Measurements from ENCODE around the gene VTA1.
"Not testable (repeated sequence)": the region's sequence is repeated elsewhere in the genome, so short reads cannot be mapped to it uniquely, and the experiment has no call there.

VTA1 gene, protein sequence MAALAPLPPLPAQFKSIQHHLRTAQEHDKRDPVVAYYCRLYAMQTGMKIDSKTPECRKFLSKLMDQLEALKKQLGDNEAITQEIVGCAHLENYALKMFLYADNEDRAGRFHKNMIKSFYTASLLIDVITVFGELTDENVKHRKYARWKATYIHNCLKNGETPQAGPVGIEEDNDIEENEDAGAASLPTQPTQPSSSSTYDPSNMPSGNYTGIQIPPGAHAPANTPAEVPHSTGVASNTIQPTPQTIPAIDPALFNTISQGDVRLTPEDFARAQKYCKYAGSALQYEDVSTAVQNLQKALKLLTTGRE

DNA sequence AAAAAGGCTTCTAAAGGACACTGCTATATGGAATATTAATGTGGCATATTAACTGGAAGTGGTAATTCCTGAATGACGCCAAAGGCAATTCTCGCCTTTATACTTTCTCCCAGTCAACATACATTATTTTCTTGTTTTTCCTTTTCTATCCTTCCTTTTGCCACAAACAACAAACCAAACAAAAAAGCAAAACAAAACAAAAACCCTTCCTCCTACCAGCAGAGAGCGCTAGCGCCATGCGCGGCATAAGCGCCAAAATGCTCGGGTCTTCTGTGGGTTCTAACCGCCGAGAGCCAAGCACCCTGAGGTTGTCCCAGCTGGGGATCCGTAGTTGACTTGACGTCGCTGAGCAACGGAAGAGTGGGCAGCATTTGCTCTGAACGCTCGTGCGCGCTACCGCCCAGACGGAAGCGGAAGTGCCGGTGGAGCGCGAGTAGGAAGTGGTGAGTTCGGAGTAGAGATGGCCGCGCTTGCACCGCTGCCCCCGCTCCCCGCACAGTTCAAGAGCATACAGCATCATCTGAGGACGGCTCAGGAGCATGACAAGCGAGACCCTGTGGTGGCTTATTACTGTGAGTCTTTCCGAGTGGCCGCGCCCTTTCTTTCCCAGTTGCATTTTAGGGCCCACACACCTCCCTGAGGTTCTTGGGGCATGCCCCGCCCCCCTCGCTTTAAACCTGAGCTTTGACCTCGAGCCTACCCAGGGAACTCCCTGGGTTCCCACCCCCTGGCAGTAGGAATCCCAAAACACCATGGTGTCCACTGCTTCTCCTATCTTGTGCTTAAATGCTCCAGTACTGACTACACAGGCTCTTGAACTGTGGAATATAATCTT is at the start of gene VTA1, which contains the start of gene NMBR:
TSS of gene VTA1 (plus strand) at position 436 of the 835 bp plus-strand sequence. CDS start at position 461, 25 bp downstream.
TSS of gene NMBR (minus strand) at position 295 of the 835 bp plus-strand sequence. CDS start 58,464 bp downstream, outside the sequence.
- peak; percentile 98 to 99 for DNase-seq

DNA sequence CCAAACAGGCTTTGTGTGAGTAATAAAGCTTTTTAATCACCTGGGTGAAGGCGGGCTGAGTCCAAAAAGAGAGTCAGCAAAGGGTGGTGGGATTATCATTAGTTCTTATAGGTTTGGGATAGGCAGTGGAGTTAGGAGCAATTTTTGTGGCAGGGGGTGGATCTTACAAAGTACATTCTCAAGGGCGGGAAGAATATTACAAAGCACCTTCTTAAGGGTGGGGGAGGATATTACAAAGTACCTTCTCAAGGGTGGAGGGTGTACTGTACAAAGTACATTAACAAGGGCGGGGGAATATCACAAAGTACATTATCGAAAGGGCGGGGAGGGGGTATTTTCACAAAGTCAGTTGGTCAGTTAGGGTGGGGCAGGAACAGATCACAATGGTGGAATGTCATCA is 42.2 kb upstream of the VTA1 start:
- DNase-seq: not testable (repeated sequence)

DNA sequence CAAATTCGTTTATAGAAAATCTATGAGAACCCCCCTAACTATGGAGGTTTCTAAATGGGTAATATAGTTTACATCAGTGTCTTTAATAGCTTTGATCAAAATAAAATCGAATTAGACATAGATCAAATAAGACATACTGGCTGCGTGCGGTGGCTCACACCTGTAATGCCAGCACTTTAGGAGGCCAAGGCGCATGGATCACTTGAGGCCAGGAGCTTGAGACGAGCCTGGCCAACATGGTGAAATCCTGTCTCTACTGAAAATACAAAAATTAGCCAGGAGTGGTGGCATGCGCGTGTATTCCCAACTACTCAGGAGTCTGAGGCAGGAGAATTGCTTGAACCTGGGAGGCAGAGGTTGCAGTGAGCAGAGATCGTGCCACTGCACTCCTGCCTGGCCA is 36.2 kb upstream of the VTA1 start:
- not testable (repeated sequence) for DNase-seq

DNA sequence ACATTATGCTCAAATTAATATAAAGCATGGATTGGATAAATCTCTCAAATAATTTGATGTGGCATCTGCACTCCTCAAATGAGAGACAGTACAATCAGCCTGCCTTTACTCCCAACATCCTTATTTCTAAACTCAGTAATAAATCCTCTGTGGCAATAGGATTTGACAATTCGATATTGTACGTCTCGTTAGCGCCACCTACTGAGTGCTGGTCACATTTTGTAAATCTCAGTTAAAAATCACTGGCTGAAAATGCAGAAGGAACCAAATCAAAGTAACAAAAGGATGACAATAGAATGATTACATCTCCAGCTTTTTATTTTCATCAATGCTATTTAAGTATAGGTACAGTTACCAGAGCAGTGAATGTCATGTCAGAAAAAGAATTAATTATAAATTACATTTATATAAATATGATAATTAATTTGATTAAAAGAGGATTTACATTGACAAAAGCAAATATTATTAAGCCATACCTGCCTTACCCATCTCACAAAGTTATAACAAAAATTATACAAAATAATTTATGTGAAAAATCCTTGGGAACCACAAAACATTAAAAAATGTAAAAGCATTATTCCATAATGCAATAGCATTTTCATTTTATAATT is 34.5 kb upstream of the VTA1 start:
- peak; percentile 42 to 68 for DNase-seq

DNA sequence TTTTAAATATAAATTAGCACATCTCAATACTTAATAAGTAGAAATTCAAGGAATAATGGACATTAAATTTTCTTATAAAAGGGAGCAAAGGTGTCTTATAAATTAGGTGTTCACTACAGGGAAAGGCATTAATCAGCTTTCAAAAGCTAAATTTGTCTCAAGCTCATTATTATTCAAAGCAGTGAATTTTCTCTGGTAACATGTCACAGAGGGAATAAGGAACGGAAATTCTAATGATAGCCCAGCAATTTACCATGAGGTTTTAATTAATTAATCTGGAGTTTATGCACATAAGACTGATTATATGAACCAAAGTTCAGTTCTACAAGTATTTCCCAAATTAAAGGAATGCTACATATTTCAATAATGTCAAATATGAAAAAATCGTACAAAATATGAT is 29.7 kb upstream of the VTA1 start:
- no peak for DNase-seq

DNA sequence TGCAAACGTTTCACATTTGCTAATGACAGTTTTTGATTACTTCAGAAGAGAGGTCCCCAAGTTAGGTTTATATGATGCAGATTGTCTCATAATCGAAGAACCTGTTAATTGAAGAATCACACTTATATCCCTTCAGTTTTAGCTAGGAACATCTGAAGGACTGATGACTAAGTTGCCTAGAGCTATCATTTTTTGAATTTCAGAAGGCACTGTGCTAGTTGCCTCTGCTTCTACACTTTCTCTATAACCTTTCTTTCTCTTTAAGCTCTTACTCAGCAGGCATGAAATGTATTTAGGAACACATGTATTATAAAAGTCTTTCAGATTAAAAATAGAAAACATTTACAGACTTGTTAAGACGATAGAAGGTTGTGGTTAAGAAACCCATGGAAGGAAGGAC is 28.7 kb upstream of the VTA1 start:
- DNase-seq: no peak

DNA sequence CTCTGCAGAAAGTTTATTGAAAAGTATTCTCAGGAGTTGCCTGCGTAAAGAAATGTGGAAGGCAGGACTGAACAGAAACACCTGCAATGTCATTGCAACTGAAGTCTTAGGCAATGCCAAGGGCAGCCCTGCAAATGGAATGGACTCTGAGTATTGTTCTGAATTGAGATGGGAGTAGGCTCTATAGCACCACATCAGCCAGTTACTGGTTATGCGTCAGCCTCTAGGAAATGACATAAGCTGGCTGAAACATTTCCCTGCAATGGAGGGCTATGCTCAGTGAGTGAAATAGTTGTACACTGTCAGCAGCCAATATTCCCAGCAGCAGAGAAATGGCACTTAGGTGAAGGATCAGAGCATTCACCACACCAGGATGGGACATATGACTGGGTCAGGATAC is 28.1 kb upstream of the VTA1 start:
- DNase-seq: no peak

DNA sequence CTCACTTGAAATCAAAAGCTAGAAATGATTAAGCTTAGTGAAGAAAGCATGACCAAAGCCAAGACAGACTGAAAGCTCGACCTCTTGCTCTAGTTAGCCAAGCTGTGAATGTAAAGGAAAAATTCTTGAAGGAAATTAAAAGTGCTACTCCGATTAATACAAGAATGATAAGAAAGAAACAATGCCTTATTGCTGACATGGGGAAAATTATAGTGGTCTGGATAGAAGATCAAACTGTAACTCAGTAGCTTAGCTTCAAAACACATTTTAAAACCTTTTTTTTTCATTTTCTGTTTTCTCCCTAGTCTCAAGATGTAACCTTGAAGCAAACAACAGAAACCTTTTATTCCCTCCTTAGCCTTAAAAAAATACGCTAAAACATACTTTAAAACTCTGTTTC is 25.7 kb upstream of the VTA1 start:
- DNase-seq: no peak

DNA sequence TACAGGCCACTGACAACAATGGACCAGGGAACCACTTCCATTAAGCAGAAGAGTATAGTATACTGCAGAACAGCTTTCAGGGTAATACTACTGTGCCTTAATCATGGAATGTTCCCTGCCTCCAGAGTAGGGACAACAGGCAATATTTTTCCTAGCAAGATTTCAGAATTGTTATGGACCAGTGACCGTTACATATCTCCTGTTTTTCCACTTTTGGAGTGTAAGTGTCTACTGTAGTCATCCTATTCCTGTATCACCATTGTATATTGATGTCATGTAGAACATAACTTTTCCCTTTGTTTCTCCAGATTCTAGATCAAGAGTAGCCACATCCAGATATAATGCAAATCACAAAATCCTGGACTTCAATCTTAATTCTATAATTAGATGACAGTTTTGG is 16.2 kb upstream of the VTA1 start:
- DNase-seq: no peak

DNA sequence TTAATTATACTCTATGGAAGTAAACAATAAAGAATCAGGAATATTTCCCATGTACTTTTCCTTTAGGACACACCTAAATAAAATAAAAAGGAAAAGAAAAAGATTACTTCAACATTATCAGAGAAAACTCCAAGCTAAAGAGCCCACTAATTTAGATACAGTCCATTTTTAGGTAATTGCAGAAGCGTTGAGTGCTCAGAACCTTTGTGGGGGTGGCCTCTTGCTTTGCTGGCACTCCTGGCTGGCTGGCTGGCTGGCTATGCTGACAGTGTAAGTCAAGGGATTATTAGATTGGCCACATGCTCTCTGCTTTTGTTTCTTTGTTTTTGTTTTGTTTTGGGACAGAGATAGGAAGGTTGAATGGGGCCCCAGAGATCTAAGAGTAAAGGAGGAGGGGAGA is 14.4 kb upstream of the VTA1 start, which contains the start of gene GJE1:
TSS of gene GJE1 (plus strand) at position 301 of the 400 bp plus-strand sequence. CDS start 234 bp downstream, outside the sequence.
- DNase-seq: no peak

DNA sequence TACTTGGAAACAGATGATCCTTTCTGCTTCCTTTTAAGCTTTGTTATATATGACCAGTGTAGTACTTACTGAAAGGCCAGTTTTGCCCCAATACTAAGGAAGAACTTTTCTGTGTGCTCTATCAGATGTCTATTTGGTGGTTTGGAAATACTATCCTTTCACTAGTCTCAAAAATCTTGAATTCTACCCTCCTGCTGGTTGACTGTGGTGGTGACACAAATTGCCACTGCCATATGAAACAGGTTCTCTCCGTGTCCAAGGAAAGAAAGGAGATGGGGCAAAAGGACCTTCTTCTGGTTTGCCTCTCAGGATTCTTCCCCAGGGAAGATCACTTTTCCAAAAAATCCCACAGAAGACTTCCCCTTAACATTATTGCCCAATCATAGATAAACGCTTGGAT is 8.2 kb upstream of the VTA1 start:
- DNase-seq: no peak

DNA sequence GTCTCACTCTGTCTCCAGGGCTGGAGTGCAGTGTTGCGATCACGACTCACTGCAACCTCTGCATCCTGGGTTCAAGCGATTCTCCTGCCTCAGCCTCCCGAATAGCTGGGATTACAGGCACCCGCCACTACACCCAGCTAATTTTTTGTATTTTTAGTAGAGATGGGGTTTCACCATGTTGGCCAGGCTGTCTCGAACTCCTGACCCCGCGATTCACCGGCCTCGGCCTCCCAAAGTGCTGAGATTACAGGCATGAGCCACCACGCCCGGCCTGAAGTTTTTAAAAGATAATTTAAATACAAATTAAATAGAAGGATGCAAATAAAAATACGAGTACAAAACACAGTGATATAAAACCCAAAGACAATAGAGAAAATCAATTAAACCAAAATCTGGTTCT is 5.5 kb upstream of the VTA1 start:
- not testable (repeated sequence) for DNase-seq

DNA sequence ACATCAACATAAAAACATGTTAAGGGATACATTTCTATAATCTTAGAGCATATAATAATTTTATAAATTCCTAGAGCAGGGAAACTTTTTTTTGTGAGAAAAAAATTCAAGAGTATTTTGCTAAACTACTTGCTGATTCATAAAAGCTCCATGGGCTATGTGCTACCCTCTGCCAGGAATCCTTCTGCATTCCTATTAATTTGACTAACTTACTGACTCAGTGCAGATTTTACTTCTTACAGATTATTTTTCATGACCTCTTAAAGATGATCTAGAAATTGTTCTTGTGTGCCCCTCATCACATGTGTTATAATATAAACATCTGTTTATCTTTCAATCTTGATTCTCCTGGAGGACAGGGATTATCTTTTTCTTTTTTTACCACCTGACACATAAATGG is 5.7 kb downstream of the VTA1 start:
- DNase-seq: no peak

DNA sequence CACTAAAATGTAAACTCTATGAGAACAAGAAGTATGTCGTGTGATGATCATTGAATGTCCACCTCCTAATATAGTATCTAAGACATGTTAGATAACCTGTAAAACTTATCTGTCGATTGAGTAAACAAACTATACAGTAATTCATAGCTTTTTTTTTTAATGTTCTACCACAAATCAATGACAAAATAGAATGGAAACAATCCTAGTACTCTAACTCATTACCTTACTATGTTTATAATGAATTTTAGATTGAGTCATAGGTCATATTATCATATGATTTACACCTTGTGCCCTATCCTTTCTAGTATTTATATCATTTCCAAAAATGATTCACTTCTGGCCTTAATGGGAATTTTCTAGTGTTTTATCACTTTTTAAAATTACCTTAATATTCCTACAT is 6.1 kb downstream of the VTA1 start:
- DNase-seq: no peak

DNA sequence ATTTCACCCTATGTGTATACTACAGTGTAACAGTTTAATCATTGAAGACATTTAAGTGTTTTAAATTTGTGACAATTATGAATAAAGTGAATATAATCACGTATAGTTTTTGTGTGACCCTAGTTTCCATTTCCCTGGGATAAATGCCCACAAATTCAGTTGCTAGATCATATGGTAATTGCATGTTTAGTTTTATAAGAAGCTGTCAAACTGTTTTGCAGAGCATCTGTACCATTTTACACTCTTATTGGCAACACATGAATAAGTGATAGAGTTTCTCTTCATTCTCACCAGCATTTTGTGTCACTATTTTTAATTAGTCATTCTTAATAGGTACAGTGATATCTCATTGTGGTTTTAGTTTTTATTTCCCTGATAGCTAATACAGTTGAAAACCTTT is 7.3 kb downstream of the VTA1 start:
- no peak for DNase-seq

DNA sequence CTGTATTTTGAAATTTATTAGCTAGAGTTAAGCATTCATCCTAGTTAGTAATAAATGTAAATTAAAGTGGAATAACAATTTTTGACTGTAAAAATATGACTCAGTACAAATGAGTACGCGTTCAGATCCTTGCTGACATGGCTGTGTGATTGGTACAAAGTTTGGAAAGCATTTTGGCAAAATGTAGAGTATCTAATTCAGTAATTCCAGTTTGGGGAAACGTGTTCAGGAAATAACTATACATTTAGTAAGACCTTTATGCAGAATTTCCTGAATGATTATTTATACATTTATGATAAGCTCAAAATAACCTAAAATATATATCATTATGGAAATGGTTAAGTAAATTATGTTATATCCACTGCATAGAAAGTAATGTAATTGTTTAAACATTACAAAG is 8.0 kb downstream of the VTA1 start:
- no peak for DNase-seq

DNA sequence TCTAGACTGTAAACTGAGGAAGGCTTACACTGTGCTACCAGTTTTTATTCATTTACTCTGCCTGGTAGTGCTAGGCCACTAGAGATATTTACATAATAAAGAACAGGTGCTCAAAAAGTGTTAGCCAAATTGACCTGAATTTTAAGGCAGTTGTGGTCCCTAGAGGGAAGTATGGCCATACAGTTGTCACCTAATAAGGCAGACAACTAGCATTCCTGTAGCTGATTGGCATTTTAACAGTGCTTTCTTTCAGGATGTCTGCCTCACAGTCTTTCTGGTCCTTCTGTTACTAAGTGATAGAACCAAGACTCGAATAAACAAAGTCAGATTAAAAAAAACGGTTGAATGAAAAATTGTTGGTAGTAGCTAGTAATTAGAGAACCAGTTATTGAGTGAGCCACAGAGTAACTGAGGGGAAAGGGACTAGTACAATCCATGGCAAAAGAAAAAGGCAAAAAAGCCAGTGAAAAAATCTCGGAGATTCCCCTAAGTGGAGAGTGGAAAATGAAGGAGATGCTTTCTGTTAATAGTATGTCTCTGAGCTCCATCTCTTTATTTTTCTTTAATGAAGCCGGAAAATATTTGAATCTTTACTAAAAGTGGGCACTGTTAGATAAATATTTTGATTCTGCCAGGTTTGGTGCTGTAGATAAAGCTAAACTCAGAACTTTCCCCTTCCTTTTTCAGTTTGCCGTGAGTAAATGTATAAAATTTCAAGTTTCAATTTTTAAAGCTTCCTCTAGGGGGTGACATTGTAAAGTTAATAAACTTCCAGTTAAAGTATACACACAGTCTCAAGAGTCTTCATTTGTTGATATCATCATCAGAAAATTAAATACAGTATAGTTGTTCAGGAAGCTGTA is 9.1 kb downstream of the VTA1 start:
- DNase-seq: no peak

DNA sequence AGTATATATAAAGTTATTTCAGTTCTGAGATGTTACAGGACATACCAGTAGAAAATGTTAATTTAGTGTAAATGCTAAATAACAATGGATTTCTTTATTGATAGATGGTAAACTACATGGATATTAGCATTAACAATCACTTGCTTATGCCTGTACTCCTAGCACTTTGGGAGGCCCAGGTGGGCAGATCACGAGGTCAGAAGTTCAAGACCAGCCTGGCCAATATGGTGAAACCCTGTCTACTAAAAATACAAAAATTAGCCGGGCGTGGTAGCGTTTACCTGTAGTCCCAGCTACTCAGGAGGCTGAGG is 9.7 kb downstream of the VTA1 start:
- not testable (repeated sequence) for DNase-seq

DNA sequence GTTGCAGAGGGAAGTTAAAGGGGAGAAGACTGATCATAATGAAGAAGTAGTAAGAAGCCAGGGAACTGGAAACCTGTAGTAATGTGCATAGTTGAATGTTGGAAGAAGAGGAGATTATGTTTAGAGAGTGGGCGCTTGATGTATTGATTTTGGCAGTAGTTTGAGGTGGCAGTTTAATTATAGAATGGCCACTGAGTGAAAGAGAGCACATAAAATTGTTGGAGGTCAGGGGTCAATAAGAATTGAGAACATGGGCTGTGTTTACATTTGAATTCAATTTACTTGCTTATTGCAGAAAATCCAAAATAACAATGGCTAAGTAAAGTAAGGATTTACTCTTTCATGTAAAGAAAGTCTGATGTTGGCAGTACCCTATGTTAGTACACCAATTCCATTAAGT is 15.7 kb downstream of the VTA1 start:
- DNase-seq: no peak

DNA sequence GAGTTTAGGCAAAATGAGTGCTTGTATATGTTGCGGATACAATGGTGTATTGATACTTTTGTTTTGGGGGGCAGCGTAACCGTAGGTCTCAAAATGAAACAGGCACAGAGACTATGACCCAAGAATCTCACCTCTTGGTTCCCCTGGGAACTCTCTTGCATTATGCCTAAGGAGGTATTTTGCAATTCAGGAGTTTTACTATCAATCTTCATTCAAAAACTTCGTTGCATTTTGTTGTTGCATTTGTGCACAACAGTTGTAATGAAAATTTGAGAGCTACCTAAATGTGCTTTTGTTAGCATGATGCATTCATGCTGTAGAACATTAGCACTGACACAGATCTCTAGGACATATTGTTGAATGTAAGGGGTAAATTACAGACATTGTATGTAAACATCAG is 18.2 kb downstream of the VTA1 start:
- DNase-seq: no peak

DNA sequence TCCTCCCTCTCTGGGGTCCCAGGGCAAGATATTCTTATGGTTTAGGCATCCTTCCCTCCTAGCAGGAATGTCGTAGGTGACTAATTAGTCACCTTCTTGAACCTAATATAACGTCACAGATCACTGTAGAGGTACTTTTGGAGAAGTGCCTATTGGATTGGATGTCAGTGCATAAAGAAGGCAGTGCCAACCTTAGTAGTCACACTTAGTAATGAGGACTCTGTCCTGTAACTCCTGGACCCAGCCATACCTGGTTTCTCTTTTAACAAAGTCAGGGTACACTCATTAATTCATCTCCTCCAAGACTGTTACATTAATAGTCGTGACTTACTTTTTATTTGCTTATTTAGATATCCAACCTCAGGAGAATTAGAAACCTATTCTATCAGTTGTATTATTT is 20.0 kb downstream of the VTA1 start:
- no peak for DNase-seq

DNA sequence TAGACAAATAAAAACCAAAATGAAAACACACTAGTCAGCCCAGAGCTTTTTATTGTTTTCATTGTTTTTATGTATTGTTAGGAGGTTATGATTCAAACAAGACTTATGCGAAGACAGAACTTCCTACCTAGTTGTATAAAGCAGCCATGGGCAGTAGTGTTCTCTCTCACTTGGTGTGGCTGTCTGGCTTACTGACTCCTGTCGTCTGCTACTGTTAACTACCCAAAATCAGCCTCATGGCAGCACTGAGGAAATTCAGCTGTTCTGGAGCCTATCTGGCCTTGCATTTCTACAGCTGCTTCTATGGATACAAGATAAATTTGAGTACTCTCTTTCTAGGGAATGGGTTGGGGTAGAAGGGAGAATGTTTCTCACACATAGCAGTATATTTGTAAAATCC is 20.4 kb downstream of the VTA1 start:
- DNase-seq: no peak

DNA sequence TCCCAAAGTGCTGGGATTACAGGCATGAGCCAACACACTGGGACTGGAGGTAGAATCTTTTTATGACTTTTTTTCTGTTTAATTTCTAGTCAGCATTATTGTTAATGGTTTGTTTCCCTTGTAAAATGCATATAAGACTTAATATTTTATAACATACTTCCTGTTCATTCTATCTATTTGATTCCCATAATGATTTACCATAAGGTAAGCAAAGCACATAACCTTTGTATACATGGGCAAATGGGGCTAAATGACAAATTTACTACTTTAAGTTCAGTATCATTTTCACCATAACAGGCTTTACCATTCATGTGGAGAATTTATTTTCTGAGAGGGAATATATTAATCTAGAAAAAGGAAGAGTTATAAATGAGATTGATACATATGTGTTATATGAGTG is 24.3 kb downstream of the VTA1 start:
- DNase-seq: no peak

Data from SHP77 (cell line).